HG02759 (cell line): ENCODE results near the gene VSIG10L2.

Source experiments
- ATAC-seq: cut with Tn5 transposase; IDR thresholded peaks from one replicate; pipeline ENCODE4 v1.9.1; 2021; ENCODE audit warnings: mild to moderate bottlenecking, moderate library complexity; ENCODE audit not compliant: unreplicated experiment

Gene VSIG10L2

DNA sequence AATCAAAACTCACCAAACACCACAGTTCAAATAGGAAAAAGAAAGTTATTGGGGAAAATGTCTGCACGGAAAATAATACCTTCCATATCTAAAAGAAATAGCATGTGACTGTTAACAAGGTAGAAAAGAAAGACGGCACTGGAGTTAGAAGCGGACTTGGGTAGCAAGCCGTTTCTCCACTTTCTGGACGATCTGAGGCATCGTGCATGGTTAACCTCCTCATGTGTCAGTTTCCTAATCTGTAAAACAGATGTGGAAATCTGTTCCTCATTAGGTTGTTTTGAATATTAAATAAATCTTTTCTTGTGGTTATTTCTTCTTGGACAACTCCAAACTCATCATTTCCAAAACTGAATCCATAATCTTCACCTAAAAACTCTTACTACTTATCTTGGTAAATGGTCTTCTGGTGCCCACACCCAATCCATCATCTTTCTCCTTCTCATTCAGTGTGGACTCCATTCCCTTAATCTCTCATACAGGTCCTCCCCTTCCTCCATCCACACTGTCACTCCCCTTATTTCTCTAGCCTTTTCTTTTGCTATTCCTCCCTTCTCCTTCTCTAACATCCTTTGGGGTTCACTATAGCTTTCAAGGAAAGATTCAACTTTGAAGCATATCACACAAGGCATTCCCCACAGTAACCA is 53.5 kb downstream of the VSIG10L2 start:
- no peak for ATAC-seq

- ATAC-seq: no peak
These were observed 56.3 kb downstream of the VSIG10L2 start for GRCh38 chr11:126002181-126002580.
